ENCODE data around the gene ARAP3. TPM values are rescaled to one million over a fixed set of nuclear protein-coding genes. Genes with fewer than 3 reads are reported as not detected.

The ARAP3 gene
- total and polyA plus RNA-seq, 2 donors (not counting 3 experiments of a cell fraction or from before 2014, with no cell fraction given): 60.6 to 136 TPM

DNA sequence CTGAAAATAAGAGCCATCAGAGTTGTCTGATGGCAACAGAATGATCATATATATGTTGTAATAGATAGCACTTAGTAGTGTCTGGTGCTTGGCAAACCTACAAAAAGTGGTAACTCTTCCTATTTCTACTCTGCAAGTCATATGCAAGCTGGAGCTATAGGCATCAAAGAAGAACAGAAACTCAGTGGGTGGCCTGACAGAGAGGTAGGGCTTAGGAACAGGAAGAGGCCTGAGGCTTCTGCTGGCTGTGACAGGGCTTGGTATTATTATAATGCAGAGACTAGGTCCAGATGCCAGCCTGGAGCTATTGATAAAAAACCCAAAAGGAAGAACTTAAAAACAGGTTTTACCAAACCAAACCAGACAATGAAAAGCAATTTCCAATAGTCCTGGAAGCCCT lies 58.8 kb downstream of the ARAP3 start:
- no TSS peak for BruUV-seq (replicated peaks)
- ChIA-PET POLR2A (no interaction called here), CTCF (interaction anchor here (8.5 kb wide), 1 partner anchor 31 kb away, joined by 1019 read pairs; no protein-coding TSS in a partner anchor)

GRCh38 chr5:141618804-141619554 lies 63.1 kb downstream of the ARAP3 start, which contains the start of gene DIAPH1:
DIAPH1 (minus strand) TSS chr5:141619000; CDS start chr5:141618914, 86 bp downstream.
- no TSS peak for BruUV-seq (replicated peaks)
- no peaks in the 10 kb centered on the region for H3K9me1 ChIP-seq (replicated peaks; ENCODE audit: control insufficient read depth, extremely low read depth, insufficient read depth, low read length)
- intact Hi-C loops (cut with micrococcal nuclease): loop anchor here (1.0 kb wide), 4 partner anchors 14 to 202 kb away; partner anchors contain the start of genes HDAC3, PCDHGB7 and RELL2
- POLR2A ChIA-PET: interaction anchor here (0.6 to 2.7 kb wide), 6 partner anchors 15 to 1244 kb away, joined by 3 to 18 read pairs (median 6); partner anchors contain the start of genes HDAC3 and RELL2
- CTCF ChIA-PET: interaction anchor here (0.5 to 8.5 kb wide), 25 partner anchors 10 to 966 kb away, joined by 3 to 1019 read pairs (median 4); partner anchors contain the start of genes ARAP3, FCHSD1, HDAC3 and PCDHGA11
- peak within 1 kb of the TSS; percentile 90 for H3K4me2 ChIP-seq (ENCODE audit: insufficient read depth, low read length)
- H3K9ac ChIP-seq (replicated peaks; ENCODE audit: extremely low read depth, insufficient read depth, low read length): peak within 1 kb of the TSS; percentile 67
- H3K79me2 ChIP-seq (ENCODE audit: control insufficient read depth, insufficient read depth, low read length): peaks cover 27% of the 10 kb centered on the region
- H3K4me3 ChIP-seq (replicated peaks in 1 of 3; ENCODE audit: insufficient read depth in 1 of 3, low read depth in 1 of 3, low read length in 3 of 3): peak within 1 kb of the TSS; percentile 77 to 84 (median 80)
- TF ChIP-seq, protein P1, sequence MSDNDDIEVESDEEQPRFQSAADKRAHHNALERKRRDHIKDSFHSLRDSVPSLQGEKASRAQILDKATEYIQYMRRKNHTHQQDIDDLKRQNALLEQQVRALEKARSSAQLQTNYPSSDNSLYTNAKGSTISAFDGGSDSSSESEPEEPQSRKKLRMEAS (IDR thresholded peaks at IDR 0.05; ENCODE audit: insufficient read depth, insufficient read length): peak; percentile 90
- peak; percentile 68 for TF ChIP-seq MYC (IDR thresholded peaks at IDR 0.05; ENCODE audit: low read depth, low read length)
- TF ChIP-seq POLR2AphosphoS5 (IDR thresholded peaks at IDR 0.05; ENCODE audit: insufficient read depth, low read depth, low read length): peak; percentile 91
- peak; percentile 17 for TF ChIP-seq FOS (IDR thresholded peaks at IDR 0.05; ENCODE audit: borderline replicate concordance, insufficient read depth, low read length)
- TF ChIP-seq POLR2A (IDR thresholded peaks at IDR 0.05; ENCODE audit: low read depth, low read length): peak; percentile 77
- no peak for TF ChIP-seq EZH2 (IDR thresholded peaks at IDR 0.05; ENCODE audit: borderline replicate concordance, low read depth, low read length, severe bottlenecking)
- no peak for TF ChIP-seq GATA2 (IDR thresholded peaks at IDR 0.05; ENCODE audit: insufficient read depth, insufficient read length, low read depth, low read length)
- TF ChIP-seq, protein P2, sequence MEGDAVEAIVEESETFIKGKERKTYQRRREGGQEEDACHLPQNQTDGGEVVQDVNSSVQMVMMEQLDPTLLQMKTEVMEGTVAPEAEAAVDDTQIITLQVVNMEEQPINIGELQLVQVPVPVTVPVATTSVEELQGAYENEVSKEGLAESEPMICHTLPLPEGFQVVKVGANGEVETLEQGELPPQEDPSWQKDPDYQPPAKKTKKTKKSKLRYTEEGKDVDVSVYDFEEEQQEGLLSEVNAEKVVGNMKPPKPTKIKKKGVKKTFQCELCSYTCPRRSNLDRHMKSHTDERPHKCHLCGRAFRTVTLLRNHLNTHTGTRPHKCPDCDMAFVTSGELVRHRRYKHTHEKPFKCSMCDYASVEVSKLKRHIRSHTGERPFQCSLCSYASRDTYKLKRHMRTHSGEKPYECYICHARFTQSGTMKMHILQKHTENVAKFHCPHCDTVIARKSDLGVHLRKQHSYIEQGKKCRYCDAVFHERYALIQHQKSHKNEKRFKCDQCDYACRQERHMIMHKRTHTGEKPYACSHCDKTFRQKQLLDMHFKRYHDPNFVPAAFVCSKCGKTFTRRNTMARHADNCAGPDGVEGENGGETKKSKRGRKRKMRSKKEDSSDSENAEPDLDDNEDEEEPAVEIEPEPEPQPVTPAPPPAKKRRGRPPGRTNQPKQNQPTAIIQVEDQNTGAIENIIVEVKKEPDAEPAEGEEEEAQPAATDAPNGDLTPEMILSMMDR (IDR thresholded peaks at IDR 0.05; ENCODE audit: extremely low read depth in 1 of 2, insufficient read depth in 1 of 2, low read depth in 1 of 2, low read length in 2 of 2): peak; percentile 98 to 99
- H3K27ac ChIP-seq (ENCODE audit: insufficient read depth, low read depth, low read length): peak within 1 kb of the TSS; percentile 22
- FAIRE-seq (peak; percentile 74), DNase-seq (ENCODE audit: low read depth, low spot score) (peak; percentile 95)
- peaks cover 3 to 14% of the 10 kb centered on the region in 2 experiments for H3K36me3 ChIP-seq (ENCODE audit: control insufficient read depth in 2 of 2, extremely low read depth in 1 of 2, insufficient read depth in 2 of 2, low read length in 2 of 2)
- no peaks in the 10 kb centered on the region for H3K9me3 ChIP-seq (replicated peaks; ENCODE audit: control insufficient read depth, insufficient read depth, low read length)
- H4K20me1 ChIP-seq (replicated peaks; ENCODE audit: control insufficient read depth, extremely low read depth, insufficient read depth, low read length): peaks cover 3% of the 10 kb centered on the region
- H3K4me1 ChIP-seq (ENCODE audit: control insufficient read depth, extremely low read depth, insufficient read depth, low read length): peaks cover 18% of the 10 kb centered on the region
- H3K27me3 ChIP-seq (ENCODE audit: control insufficient read depth in 2 of 2, insufficient read depth in 2 of 2, low read length in 2 of 2): no peaks in the 10 kb centered on the region
- dilution Hi-C loops (cut with MboI; ENCODE audit: extremely low pct_ligation_motif_present, low sequenced_read_pairs): no loop called here
- H2AFZ ChIP-seq (ENCODE audit: low read depth, low read length): peak within 1 kb of the TSS; percentile 45

More for the DNA sequence above, 58.8 kb downstream of the ARAP3 start:
- Histone ChIP-seq H3K79me2 (ENCODE audit: control insufficient read depth, insufficient read depth, low read length) (no peaks in the 10 kb centered on the region), H3K9ac (replicated peaks; ENCODE audit: extremely low read depth, insufficient read depth, low read length) (no peak overlapping the region), H3K27ac (ENCODE audit: insufficient read depth, low read depth, low read length) (no peak overlapping the region), H3K4me2 (ENCODE audit: insufficient read depth, low read length) (no peak overlapping the region), H4K20me1 (replicated peaks; ENCODE audit: control insufficient read depth, extremely low read depth, insufficient read depth, low read length) (no peaks in the 10 kb centered on the region), H3K4me3 (replicated peaks in 1 of 3; ENCODE audit: insufficient read depth in 1 of 3, low read depth in 1 of 3, low read length in 3 of 3) (no peak overlapping the region), H3K27me3 (ENCODE audit: control insufficient read depth in 2 of 2, insufficient read depth in 2 of 2, low read length in 2 of 2) (no peaks in the 10 kb centered on the region), H3K9me3 (replicated peaks; ENCODE audit: control insufficient read depth, insufficient read depth, low read length) (no peaks in the 10 kb centered on the region), H3K36me3 (ENCODE audit: control insufficient read depth in 2 of 2, extremely low read depth in 1 of 2, insufficient read depth in 2 of 2, low read length in 2 of 2) (peaks cover 13 to 36% of the 10 kb centered on the region in 2 experiments), H3K4me1 (ENCODE audit: control insufficient read depth, extremely low read depth, insufficient read depth, low read length) (no peaks in the 10 kb centered on the region), H2AFZ (ENCODE audit: low read depth, low read length) (no peak overlapping the region), H3K9me1 (replicated peaks; ENCODE audit: control insufficient read depth, extremely low read depth, insufficient read depth, low read length) (no peaks in the 10 kb centered on the region)
- dilution Hi-C loops (cut with MboI; ENCODE audit: extremely low pct_ligation_motif_present, low sequenced_read_pairs): no loop called here
- intact Hi-C loops (cut with micrococcal nuclease): no loop called here
- no peak for FAIRE-seq
- DNase-seq (ENCODE audit: low read depth, low spot score): no peak
- TF ChIP-seq EZH2 (IDR thresholded peaks at IDR 0.05; ENCODE audit: borderline replicate concordance, low read depth, low read length, severe bottlenecking) (no peak), JUN (IDR thresholded peaks at IDR 0.05; ENCODE audit: borderline replicate concordance, insufficient read depth, insufficient read length, low read depth) (no peak), MYC (IDR thresholded peaks at IDR 0.05; ENCODE audit: low read depth, low read length) (no peak), GATA2 (IDR thresholded peaks at IDR 0.05; ENCODE audit: insufficient read depth, insufficient read length, low read depth, low read length) (no peak)
- TF ChIP-seq, protein P1 (IDR thresholded peaks at IDR 0.05; ENCODE audit: insufficient read depth, insufficient read length): no peak

Data from endothelial cell of umbilical vein (primary cell).